Mucosa of descending colon (tissue), 3 donors: ENCODE measurements around the gene FOXP1. TPM values are rescaled to one million over a fixed set of nuclear protein-coding genes. Genes with fewer than 3 reads are reported as not detected.
A peak's percentile ranks its signal among the peaks of the same experiment; 100 is the strongest.

Experiments used
- ATAC-seq: fragments of 200-7000 bp; cut with Tn5 transposase; one replicate; pipeline ENCODE4 v1.9.1; 2020; ENCODE audit warnings: mild to moderate bottlenecking, moderate library complexity
- DNase-seq, 3 donors: peaks; one replicate each; pipeline ENCODE4 v3.0.0-alpha.2; 2020
- H3K36me3 ChIP-seq: fragments of 200-600 bp; one replicate; pipeline ENCODE4 v1.8.0; 2021; ENCODE audit warnings: low read depth, mild to moderate bottlenecking
- H3K4me1 ChIP-seq: fragments of 200-600 bp; one replicate; pipeline ENCODE4 v1.8.0; 2021; ENCODE audit warnings: low read depth, mild to moderate bottlenecking
- H3K4me3 ChIP-seq: fragments of 200-600 bp; one replicate; pipeline ENCODE4 v1.8.0; 2021; ENCODE audit warnings: mild to moderate bottlenecking
- H3K9me3 ChIP-seq: fragments of 200-600 bp; one replicate; pipeline ENCODE4 v1.8.0; 2021; ENCODE audit warnings: mild to moderate bottlenecking
- intact Hi-C, 2 donors: fragments of 100-400 bp; cut with DNase I in 1 of 2; cut with micrococcal nuclease in 1 of 2; formaldehyde crosslinking; loops; one replicate each; pipeline versions ENCODE4 v1.11.0 to v1.11.1; 2022; cut with DNase I, micrococcal nuclease
- total RNA-seq, 3 donors: library from RNA; stranded (reverse); fragmentation: NEBNext Ultra II Directional in 2 of 3; extraction: Animal tissue kit (Norgen Biotek cat#: 25700) in 2 of 3; gene quantifications; one replicate each; pipeline versions ENCODE4 v1.2.1 to v1.2.4, GENCODE V29; 2021 to 2023
- TF ChIP-seq, protein P1 (sequence below): fragments of 200-600 bp; IDR thresholded peaks from one replicate; pipeline ENCODE4 v1.8.0; 2022; ENCODE audit warnings: antibody characterized with exemption, mild to moderate bottlenecking
- donor health status: DM: no; HTN: no; CAD: no; lungs with moderate emphysema.
- donor health status: DM: no; HTN: no; CAD: no.
- donor health status: DM: no; HTN: yes; CAD: no.

The FOXP1 gene
- total RNA-seq, 3 donors from 2014 or later, result 133 to 217 (median 214) TPM

DNA sequence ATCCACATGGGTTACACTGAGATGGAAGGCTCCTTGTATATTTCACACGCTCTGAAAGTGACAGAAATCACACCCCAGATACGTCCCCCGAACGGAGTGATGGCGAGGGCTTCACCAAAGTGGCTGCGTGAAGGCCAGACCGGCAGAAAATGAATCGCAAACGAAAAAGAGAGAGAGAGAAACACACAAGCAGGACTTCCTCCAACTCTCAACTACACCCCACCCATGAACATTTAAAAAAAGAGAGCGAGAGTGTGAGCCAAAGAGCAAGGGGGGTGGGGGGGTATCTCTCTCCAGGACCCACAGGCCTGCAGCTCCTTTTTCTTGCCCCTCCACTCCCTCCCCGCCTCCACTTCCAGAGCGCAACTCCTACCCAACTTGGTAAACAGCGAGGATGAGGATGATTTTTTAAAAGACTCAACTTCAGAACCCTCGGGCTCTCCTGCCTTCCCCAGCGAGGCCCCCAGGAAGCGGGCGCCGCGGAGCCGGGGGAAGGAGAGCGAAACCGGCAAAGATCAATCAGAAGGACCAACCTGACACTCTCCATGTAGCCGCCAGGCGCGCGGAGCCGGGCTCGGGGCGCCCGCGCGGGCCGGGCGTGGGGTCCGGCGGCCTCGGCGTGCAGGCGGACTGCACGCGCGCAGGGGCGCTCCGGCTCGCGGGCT, 519.1 kb downstream of the FOXP1 start:
- Histone ChIP-seq H3K36me3 (no peaks in the 10 kb centered on the region), H3K4me1 (peaks cover 29% of the 10 kb centered on the region), H3K9me3 (no peaks in the 10 kb centered on the region), H3K4me3 (peak overlapping the region; percentile 46)
- intact Hi-C loops, result loop anchor here in 1 of 2 donors (10.0 kb wide), 1 partner anchor 60 kb away; no protein-coding TSS in a partner anchor
- TF ChIP-seq, protein P1, sequence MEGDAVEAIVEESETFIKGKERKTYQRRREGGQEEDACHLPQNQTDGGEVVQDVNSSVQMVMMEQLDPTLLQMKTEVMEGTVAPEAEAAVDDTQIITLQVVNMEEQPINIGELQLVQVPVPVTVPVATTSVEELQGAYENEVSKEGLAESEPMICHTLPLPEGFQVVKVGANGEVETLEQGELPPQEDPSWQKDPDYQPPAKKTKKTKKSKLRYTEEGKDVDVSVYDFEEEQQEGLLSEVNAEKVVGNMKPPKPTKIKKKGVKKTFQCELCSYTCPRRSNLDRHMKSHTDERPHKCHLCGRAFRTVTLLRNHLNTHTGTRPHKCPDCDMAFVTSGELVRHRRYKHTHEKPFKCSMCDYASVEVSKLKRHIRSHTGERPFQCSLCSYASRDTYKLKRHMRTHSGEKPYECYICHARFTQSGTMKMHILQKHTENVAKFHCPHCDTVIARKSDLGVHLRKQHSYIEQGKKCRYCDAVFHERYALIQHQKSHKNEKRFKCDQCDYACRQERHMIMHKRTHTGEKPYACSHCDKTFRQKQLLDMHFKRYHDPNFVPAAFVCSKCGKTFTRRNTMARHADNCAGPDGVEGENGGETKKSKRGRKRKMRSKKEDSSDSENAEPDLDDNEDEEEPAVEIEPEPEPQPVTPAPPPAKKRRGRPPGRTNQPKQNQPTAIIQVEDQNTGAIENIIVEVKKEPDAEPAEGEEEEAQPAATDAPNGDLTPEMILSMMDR, result no peak
- ATAC-seq (peak; percentile 58), DNase-seq (peak; percentile 59 to 80 (median 79))

DNA sequence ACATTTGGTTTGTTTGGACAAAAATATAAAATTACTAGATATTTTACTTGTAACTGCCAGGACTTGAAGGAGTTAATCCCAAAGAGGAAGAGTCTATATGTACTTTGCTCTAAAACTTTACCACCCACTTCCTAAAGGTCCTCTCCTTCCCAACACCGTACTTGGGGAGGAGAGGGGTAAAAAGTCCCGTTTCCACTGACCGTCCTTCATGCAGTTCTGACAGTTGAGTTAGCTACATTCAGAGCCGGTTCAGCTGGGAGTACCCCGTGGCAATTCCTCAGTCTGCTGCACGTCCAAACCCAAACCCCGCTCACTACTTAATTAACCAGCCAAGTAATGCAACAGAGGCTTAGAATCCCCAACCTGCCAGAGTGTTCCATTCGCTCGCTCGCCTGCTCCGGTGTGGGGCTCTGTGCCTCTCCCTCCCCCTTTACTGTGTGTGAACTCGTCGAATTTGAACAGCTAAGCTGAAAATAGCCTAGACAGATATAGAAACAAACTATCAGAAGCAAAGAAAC, 519.7 kb downstream of the FOXP1 start:
- peak in 2 of 3 donors; percentile 52 to 63 for DNase-seq
- peaks cover 34% of the 10 kb centered on the region for H3K4me1 ChIP-seq
- intact Hi-C loops, result loop anchor here in 1 of 2 donors (10.0 kb wide), 1 partner anchor 59 kb away; no protein-coding TSS in a partner anchor
- ATAC-seq, result peak; percentile 50
- H3K36me3 ChIP-seq, result no peaks in the 10 kb centered on the region
- no peaks in the 10 kb centered on the region for H3K9me3 ChIP-seq
- TF ChIP-seq, protein P1, result no peak
- H3K4me3 ChIP-seq, result peak overlapping the region; percentile 46

DNA sequence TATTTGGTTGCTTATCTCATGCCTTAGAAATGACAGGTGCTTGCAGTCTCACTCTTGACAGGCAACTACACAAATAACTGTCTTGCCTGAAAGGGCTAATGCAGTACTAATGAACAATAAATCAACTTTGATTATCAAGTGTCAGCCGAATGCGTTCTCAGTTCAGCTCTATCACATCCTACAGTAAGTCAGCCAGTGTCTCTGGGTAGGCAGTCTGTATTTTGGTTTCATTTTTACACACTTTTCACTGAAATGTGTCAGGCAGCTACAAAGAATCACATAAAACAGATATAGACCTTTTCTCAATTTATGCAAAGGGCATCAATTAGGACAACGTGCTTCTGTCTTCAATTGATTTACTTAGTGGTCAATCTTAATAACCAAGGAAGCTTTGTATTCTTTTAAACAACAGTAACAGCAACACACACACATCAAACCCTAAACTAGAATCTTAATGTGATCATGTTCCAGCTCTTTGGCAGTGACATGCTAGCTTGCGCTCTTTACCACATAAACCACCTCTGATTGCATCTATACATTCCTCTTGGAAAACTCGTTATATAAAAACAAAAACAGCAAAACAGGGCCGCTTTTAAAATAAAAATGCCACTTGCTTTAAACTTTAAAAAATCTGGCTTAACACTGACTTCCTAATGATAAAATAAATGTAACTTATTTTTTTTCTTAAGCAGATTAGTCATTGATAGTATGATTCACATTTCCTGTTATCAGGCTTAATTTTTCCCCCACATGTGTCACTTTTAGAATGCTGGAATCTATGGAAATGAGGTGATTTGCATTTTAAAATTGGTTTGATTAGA, 520.4 kb downstream of the FOXP1 start:
- intact Hi-C loops, result loop anchor here in 1 of 2 donors (10.0 kb wide), 1 partner anchor 58 kb away; no protein-coding TSS in a partner anchor
- no peaks in the 10 kb centered on the region for H3K36me3 ChIP-seq
- H3K9me3 ChIP-seq, result no peaks in the 10 kb centered on the region
- H3K4me1 ChIP-seq, result peaks cover 33% of the 10 kb centered on the region
- peak in 1 of 3 donors; percentile 33 for DNase-seq
- peak; percentile 10 for ATAC-seq
- H3K4me3 ChIP-seq, result peak overlapping the region; percentile 46
- TF ChIP-seq, protein P1, result no peak

DNA sequence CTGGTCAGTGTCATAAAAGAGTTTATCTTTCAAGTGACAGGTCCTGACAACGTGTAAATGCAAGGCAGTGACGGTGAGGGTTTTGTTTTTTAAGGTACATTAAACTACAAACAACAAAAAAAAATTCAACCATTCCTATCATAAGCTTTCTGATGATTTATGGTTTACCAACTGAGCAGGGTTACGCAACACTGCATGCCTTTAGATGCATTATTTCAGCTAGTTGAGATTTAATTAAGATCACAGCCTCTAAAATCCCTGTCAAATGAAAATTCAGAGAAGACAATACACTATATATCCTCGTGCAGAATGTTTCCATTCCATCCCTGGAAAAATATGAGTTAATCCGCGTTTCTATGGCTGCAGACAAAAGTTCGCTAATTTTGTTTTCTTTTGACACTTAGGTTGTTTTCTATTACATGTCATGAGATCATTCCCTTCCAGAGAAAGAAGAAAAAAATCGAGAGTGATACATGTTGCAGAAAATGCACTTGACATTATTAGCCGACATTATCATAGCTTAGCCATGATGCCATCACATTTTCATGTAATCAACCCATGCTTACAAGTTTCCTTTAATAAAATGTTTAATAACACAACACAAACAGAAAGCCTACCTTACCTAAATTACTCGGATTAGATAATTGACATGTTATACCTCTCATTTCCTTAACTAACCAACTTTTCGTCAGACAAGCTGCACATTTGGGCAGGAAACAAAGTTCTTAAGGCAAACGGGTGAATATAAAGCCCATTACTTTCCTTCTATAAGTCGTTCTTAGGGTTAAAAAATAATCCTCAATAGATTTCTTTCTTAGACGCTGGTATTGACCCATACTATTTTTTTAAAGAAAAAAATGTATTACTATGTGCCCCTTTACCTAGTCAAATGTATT, 521.2 kb downstream of the FOXP1 start:
- TF ChIP-seq, protein P1, result no peak
- no peaks in the 10 kb centered on the region for H3K36me3 ChIP-seq
- no peak for DNase-seq
- no peak for ATAC-seq
- peaks cover 30% of the 10 kb centered on the region for H3K4me1 ChIP-seq
- intact Hi-C loops, result loop anchor here in 1 of 2 donors (10.0 kb wide), 1 partner anchor 57 kb away; no protein-coding TSS in a partner anchor
- no peaks in the 10 kb centered on the region for H3K9me3 ChIP-seq
- no peak overlapping the region for H3K4me3 ChIP-seq

DNA sequence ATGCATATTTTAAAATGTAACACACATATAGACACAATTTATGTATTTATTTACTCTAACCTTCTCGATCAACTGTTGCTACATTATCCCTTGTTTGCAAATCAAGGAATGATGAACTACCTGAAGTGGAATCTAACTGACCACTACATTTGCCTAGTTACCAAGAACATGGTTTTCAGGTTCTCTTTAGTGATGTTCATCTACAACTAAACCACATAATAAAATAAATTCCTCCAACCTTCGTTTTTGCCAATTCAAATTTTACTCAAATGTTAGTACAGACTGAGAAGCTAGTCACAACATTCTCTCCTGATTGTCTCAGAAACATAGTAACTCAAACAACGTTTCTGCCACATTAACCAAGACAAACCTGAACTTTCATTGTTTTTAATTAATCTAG, 521.9 kb downstream of the FOXP1 start:
- Histone ChIP-seq H3K36me3 (no peaks in the 10 kb centered on the region), H3K9me3 (no peaks in the 10 kb centered on the region), H3K4me1 (peaks cover 34% of the 10 kb centered on the region), H3K4me3 (no peak overlapping the region)
- DNase-seq (no peak), ATAC-seq (no peak)
- intact Hi-C loops, result loop anchor here in 1 of 2 donors (10.0 kb wide), 1 partner anchor 57 kb away; no protein-coding TSS in a partner anchor
- TF ChIP-seq, protein P1, result no peak
